GM21447 (cell line): ENCODE data around the gene ARID4B.
"Not testable (repeated sequence)": the region's sequence is repeated elsewhere in the genome, so short reads cannot be mapped to it uniquely, and the experiment has no call there.

ENCODE experiments used
- ATAC-seq: cut with Tn5 transposase; IDR thresholded peaks from one replicate; pipeline ENCODE4 v1.9.1; 2021; ENCODE audit not compliant: unreplicated experiment

The ARID4B gene

GRCh38 chr1:235328271-235329138 is 526 bp upstream of the ARID4B start, which contains the start of gene GGPS1:
Gene GGPS1, plus strand, starts transcription at chr1:235328570. Its CDS starts 6,695 bp downstream, at chr1:235335265.
- ATAC-seq: peak; percentile 66

GRCh38 chr1:235326719-235327558 is 1.0 kb downstream of the ARID4B start:
- peak; percentile 21 for ATAC-seq

GRCh38 chr1:235325854-235326253 is 2.1 kb downstream of the ARID4B start:
- no peak for ATAC-seq

- ATAC-seq: no peak
Measured at GRCh38 chr1:235325139-235325538, 2.8 kb downstream of the ARID4B start.

- ATAC-seq: no peak
Measured at GRCh38 chr1:235324296-235324695, 3.7 kb downstream of the ARID4B start.

GRCh38 chr1:235320521-235321179 is 7.3 kb downstream of the ARID4B start:
- no peak for ATAC-seq

GRCh38 chr1:235319255-235319654 is 8.7 kb downstream of the ARID4B start:
- no peak for ATAC-seq

GRCh38 chr1:235317168-235317567 is 10.8 kb downstream of the ARID4B start:
- ATAC-seq: no peak

GRCh38 chr1:235315735-235316134 is 12.2 kb downstream of the ARID4B start:
- ATAC-seq: no peak

GRCh38 chr1:235315173-235315572 is 12.8 kb downstream of the ARID4B start:
- ATAC-seq: no peak

GRCh38 chr1:235313931-235314678 is 13.9 kb downstream of the ARID4B start:
- ATAC-seq: no peak

- no peak for ATAC-seq
Measured at GRCh38 chr1:235313262-235313661, 14.7 kb downstream of the ARID4B start.

GRCh38 chr1:235309206-235309605 is 18.8 kb downstream of the ARID4B start:
- not testable (repeated sequence) for ATAC-seq

GRCh38 chr1:235307158-235308124 is 20.5 kb downstream of the ARID4B start:
- ATAC-seq: no peak

- ATAC-seq: no peak
Measured at GRCh38 chr1:235304549-235305451, 23.2 kb downstream of the ARID4B start.

GRCh38 chr1:235302143-235302542 is 25.8 kb downstream of the ARID4B start:
- ATAC-seq: no peak

- ATAC-seq: no peak
Measured at GRCh38 chr1:235299169-235299858, 28.7 kb downstream of the ARID4B start.

- ATAC-seq: no peak
Measured at GRCh38 chr1:235298758-235299157, 29.2 kb downstream of the ARID4B start.
